Measurements from ENCODE around the gene IL17REL.

DNA sequence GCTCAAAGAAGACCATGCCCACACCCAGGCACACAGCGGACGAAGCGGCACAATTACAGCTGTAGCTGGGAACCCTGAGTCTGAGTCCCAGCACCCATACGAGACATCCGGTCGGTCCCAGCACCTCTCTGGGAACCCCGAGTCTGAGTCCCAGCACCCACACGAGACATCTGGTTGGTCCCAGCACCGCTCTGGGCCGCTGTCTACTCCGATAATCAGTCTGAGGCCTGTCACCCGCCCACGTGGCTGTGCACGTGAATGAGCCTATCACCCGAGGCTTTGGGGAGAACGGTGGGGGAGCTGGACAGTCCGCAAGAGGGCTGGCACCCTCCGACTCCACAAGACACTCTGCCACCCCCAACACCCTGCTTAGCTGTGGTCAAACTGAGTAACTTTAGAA lies 39.4 kb upstream of the IL17REL start:
- no peak for TF ChIP-seq POLR2A (IDR thresholded peaks at IDR 0.05)
- TF ChIP-seq, protein P1, sequence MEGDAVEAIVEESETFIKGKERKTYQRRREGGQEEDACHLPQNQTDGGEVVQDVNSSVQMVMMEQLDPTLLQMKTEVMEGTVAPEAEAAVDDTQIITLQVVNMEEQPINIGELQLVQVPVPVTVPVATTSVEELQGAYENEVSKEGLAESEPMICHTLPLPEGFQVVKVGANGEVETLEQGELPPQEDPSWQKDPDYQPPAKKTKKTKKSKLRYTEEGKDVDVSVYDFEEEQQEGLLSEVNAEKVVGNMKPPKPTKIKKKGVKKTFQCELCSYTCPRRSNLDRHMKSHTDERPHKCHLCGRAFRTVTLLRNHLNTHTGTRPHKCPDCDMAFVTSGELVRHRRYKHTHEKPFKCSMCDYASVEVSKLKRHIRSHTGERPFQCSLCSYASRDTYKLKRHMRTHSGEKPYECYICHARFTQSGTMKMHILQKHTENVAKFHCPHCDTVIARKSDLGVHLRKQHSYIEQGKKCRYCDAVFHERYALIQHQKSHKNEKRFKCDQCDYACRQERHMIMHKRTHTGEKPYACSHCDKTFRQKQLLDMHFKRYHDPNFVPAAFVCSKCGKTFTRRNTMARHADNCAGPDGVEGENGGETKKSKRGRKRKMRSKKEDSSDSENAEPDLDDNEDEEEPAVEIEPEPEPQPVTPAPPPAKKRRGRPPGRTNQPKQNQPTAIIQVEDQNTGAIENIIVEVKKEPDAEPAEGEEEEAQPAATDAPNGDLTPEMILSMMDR (IDR thresholded peaks at IDR 0.05), result no peak
